ENCODE measurements around the gene DHX34. TPM values are rescaled to one million over a fixed set of nuclear protein-coding genes. Genes with fewer than 3 reads are reported as not detected.
A peak's percentile ranks its signal among the peaks of the same experiment; 100 is the strongest.

DHX34 gene
- total and polyA plus RNA-seq, 9 of the 15 experiments (the other 6 are each of a cell fraction or from before 2014, with no cell fraction given), result 0.36 to 42.0 (median 15.0) TPM

DNA sequence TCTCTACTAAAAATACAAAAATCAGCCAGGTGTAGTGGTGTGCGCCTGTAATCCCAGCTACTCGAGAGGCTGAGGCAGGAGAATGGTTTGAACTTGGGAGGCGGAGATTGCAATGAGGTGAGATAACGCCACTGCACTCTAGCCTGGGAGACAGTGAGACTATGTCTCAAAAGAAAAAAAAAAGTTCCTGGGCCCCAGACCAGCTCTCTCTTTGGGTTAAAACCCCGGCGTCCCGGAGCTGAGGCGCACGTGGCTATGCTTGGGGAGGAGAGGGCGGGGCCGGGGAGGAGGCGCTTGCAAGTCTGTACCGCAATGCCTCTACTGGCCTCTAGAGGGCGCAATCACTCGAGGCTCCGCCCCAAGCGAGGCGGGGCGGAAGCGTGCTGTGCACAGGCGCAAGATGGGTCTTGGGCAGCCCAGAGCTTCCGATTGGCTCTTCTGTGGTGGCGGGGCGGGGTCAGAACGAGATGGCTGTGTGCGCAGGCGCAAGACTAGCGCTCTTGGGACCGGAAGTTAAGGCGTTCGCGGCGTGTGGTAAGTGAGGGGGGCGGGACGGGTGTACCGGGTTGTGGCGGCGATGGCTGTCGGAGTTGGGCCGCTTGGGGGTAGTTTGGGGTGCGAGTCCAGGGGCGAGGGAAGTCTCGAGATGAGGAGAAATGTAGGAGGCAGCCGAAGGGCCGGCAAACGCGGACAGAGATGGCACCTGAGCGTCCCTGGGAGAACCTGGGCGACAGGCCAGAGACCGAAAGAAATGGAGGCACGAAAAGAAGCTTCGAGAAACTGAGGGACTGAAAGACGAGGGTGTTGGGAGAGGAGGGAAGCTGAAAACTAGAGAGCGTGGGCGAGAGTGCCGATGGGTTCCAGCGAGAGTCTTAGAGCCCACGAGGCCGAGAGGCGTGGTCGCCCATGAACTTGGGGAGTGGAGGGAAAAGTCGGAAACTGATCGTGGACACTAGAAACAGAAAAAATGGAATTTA, at the start of gene DHX34 (continued):
- peak; percentile 51 for TF ChIP-seq FOS (IDR thresholded peaks at IDR 0.05; ENCODE audit: extremely low read depth, insufficient read length)
- TF ChIP-seq TFAM (CRISPR knock-in tag; conservative IDR thresholded peaks at IDR 0.05), result no peak
- no peak for TF ChIP-seq SRSF3 (IDR thresholded peaks at IDR 0.05; ENCODE audit: insufficient read depth, low read length)
- TF ChIP-seq, protein P1, sequence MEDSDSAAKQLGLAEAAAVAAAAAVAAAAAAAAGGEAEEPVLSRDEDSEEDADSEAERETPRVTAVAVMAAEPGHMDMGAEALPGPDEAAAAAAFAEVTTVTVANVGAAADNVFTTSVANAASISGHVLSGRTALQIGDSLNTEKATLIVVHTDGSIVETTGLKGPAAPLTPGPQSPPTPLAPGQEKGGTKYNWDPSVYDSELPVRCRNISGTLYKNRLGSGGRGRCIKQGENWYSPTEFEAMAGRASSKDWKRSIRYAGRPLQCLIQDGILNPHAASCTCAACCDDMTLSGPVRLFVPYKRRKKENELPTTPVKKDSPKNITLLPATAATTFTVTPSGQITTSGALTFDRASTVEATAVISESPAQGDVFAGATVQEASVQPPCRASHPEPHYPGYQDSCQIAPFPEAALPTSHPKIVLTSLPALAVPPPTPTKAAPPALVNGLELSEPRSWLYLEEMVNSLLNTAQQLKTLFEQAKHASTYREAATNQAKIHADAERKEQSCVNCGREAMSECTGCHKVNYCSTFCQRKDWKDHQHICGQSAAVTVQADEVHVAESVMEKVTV (CRISPR knock-in tag; IDR thresholded peaks at IDR 0.05), result no peak
- no peak for TF ChIP-seq ZNF3 (CRISPR knock-in tag; IDR thresholded peaks at IDR 0.05)
- TF ChIP-seq ZNF445 (CRISPR knock-in tag; IDR thresholded peaks at IDR 0.05; ENCODE audit: low read depth), result no peak
- TF ChIP-seq SP1 (CRISPR knock-in tag; IDR thresholded peaks at IDR 0.05), result peak; percentile 99
- peak; percentile 79 for TF ChIP-seq CXXC5 (CRISPR knock-in tag; IDR thresholded peaks at IDR 0.05)
- TF ChIP-seq, protein P2, sequence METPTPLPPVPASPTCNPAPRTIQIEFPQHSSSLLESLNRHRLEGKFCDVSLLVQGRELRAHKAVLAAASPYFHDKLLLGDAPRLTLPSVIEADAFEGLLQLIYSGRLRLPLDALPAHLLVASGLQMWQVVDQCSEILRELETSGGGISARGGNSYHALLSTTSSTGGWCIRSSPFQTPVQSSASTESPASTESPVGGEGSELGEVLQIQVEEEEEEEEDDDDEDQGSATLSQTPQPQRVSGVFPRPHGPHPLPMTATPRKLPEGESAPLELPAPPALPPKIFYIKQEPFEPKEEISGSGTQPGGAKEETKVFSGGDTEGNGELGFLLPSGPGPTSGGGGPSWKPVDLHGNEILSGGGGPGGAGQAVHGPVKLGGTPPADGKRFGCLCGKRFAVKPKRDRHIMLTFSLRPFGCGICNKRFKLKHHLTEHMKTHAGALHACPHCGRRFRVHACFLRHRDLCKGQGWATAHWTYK (CRISPR knock-in tag; IDR thresholded peaks at IDR 0.05), result no peak
- TF ChIP-seq BCL6 (CRISPR knock-in tag; IDR thresholded peaks at IDR 0.05), result no peak
- 0 out of 2 replicates have a peak, but pooled peaks have one; percentile 24 for TF ChIP-seq C11orf30 (IDR thresholded peaks at IDR 0.05; ENCODE audit: low read depth)
- no peak for TF ChIP-seq ATF1 (CRISPR knock-in tag; IDR thresholded peaks at IDR 0.05)
- TF ChIP-seq ATF1 (tag; IDR thresholded peaks at IDR 0.05), result peak; percentile 68
- no peak for TF ChIP-seq ZNF830 (CRISPR knock-in tag; IDR thresholded peaks at IDR 0.05)
- no peak for TF ChIP-seq ZBTB17 (CRISPR knock-in tag; IDR thresholded peaks at IDR 0.05)
- peak; percentile 62 for TF ChIP-seq NEUROD1 (IDR thresholded peaks at IDR 0.05; ENCODE audit: borderline replicate concordance, low read depth, low read length, partially characterized antibody)
